ENCODE results near the gene WBP1.
"Not testable (repeated sequence)": the region's sequence is repeated elsewhere in the genome, so short reads cannot be mapped to it uniquely, and the experiment has no call there.

Gene WBP1

GRCh38 chr2:74458938-74459363 lies 713 bp downstream of the WBP1 start:
- TF ChIP-seq TAF1 (IDR thresholded peaks at IDR 0.05; ENCODE audit: borderline replicate concordance, low read depth, low read length) (no peak), POLR2A (IDR thresholded peaks at IDR 0.05; ENCODE audit: low read depth, low read length) (no peak), POLR2AphosphoS5 (IDR thresholded peaks at IDR 0.05; ENCODE audit: low read depth, low read length) (no peak)

GRCh38 chr2:74459503-74460118 lies 1.4 kb downstream of the WBP1 start:
- not testable (repeated sequence) for DNase-seq (ENCODE audit: insufficient read length); FAIRE-seq

More at GRCh38 chr2:74458938-74459363, 713 bp downstream of the WBP1 start:
- FAIRE-seq (no peak), DNase-seq (ENCODE audit: insufficient read length) (no peak)

- DNase-seq (ENCODE audit: insufficient read length); FAIRE-seq: not testable (repeated sequence)
Observed at GRCh38 chr2:74460187-74460586, 1.9 kb downstream of the WBP1 start.

GRCh38 chr2:74461187-74462053 lies 3.2 kb downstream of the WBP1 start:
- FAIRE-seq = no peak
- DNase-seq (ENCODE audit: insufficient read length) = no peak
- TF ChIP-seq POLR2A (IDR thresholded peaks at IDR 0.05; ENCODE audit: low read depth, low read length) (0 out of 2 replicates have a peak, but pooled peaks have one; percentile 19), TAF1 (IDR thresholded peaks at IDR 0.05; ENCODE audit: borderline replicate concordance, low read depth, low read length) (no peak), POLR2AphosphoS5 (IDR thresholded peaks at IDR 0.05; ENCODE audit: low read depth, low read length) (no peak)

GRCh38 chr2:74462054-74462785 lies 4.0 kb downstream of the WBP1 start:
- TF ChIP-seq TAF1 (IDR thresholded peaks at IDR 0.05; ENCODE audit: borderline replicate concordance, low read depth, low read length) = no peak
- no peak for FAIRE-seq
- no peak for DNase-seq (ENCODE audit: insufficient read length)

GRCh38 chr2:74462786-74463105 lies 4.5 kb downstream of the WBP1 start:
- no peak for TF ChIP-seq TAF1 (IDR thresholded peaks at IDR 0.05; ENCODE audit: borderline replicate concordance, low read depth, low read length)
- TF ChIP-seq POLR2A (IDR thresholded peaks at IDR 0.05; ENCODE audit: low read depth, low read length) = no peak
- TF ChIP-seq POLR2AphosphoS5 (IDR thresholded peaks at IDR 0.05; ENCODE audit: low read depth, low read length) = no peak
- no peak for FAIRE-seq

GRCh38 chr2:74464406-74464805 lies 6.2 kb downstream of the WBP1 start:
- TF ChIP-seq TAF1 (IDR thresholded peaks at IDR 0.05; ENCODE audit: borderline replicate concordance, low read depth, low read length) (no peak), POLR2AphosphoS5 (IDR thresholded peaks at IDR 0.05; ENCODE audit: low read depth, low read length) (no peak), POLR2A (IDR thresholded peaks at IDR 0.05; ENCODE audit: low read depth, low read length) (no peak)
- FAIRE-seq = no peak
- DNase-seq (ENCODE audit: insufficient read length) = no peak

More at GRCh38 chr2:74462786-74463105, 4.5 kb downstream of the WBP1 start:
- DNase-seq (ENCODE audit: insufficient read length) = no peak

GRCh38 chr2:74470742-74471141 lies 12.5 kb downstream of the WBP1 start:
- not testable (repeated sequence) for FAIRE-seq; DNase-seq (ENCODE audit: insufficient read length)

GRCh38 chr2:74471332-74472065 lies 13.3 kb downstream of the WBP1 start:
- no peak for TF ChIP-seq TAF1 (IDR thresholded peaks at IDR 0.05; ENCODE audit: borderline replicate concordance, low read depth, low read length)
- no peak for TF ChIP-seq POLR2AphosphoS5 (IDR thresholded peaks at IDR 0.05; ENCODE audit: low read depth, low read length)
- no peak for TF ChIP-seq POLR2A (IDR thresholded peaks at IDR 0.05; ENCODE audit: low read depth, low read length)
- DNase-seq (ENCODE audit: insufficient read length) (no peak), FAIRE-seq (no peak)

- TF ChIP-seq POLR2A (IDR thresholded peaks at IDR 0.05; ENCODE audit: low read depth, low read length) = peak; percentile 98
- TF ChIP-seq TAF1 (IDR thresholded peaks at IDR 0.05; ENCODE audit: borderline replicate concordance, low read depth, low read length) = peak; percentile 66
- peak; percentile 98 for TF ChIP-seq POLR2AphosphoS5 (IDR thresholded peaks at IDR 0.05; ENCODE audit: low read depth, low read length)
- DNase-seq (ENCODE audit: insufficient read length) = peak; percentile 78
- FAIRE-seq = peak; percentile 91
Observed at GRCh38 chr2:74472086-74472944, 14.1 kb downstream of the WBP1 start, which contains the start of gene MRPL53. Gene MRPL53 (minus strand): TSS chr2:74472680. CDS start chr2:74472660, 20 bp downstream.

- no peak for TF ChIP-seq TAF1 (IDR thresholded peaks at IDR 0.05; ENCODE audit: borderline replicate concordance, low read depth, low read length)
- no peak for TF ChIP-seq POLR2A (IDR thresholded peaks at IDR 0.05; ENCODE audit: low read depth, low read length)
- no peak for TF ChIP-seq POLR2AphosphoS5 (IDR thresholded peaks at IDR 0.05; ENCODE audit: low read depth, low read length)
- DNase-seq (ENCODE audit: insufficient read length) = no peak
- FAIRE-seq = no peak
Observed at GRCh38 chr2:74472945-74473258, 14.7 kb downstream of the WBP1 start.

Data from GM12892 (cell line).